Panc1 (cell line): ENCODE results near the gene CD3D.

ENCODE experiments used
- POLR2AphosphoS5 ChIP-seq: IDR thresholded peaks from 2 replicates; pipeline ENCODE4 v1.6.1; 2012; ENCODE audit warnings: mild to moderate bottlenecking, low read depth, low read length, moderate library complexity
- SIN3A ChIP-seq: IDR thresholded peaks from 2 replicates; pipeline ENCODE4 v1.6.1; 2012; ENCODE audit warnings: low read depth, mild to moderate bottlenecking, low read length, moderate library complexity, borderline replicate concordance; ENCODE audit not compliant: insufficient read depth
- TCF7L2 ChIP-seq: IDR thresholded peaks from 2 replicates; pipeline ENCODE4 v1.6.1; 2011; ENCODE audit warnings: mild to moderate bottlenecking, low read depth, low read length, inconsistent platforms
- TF ChIP-seq, protein P1 (sequence below): fragments of 450-650 bp; IDR thresholded peaks from 2 replicates; pipeline ENCODE4 v1.5.1; 2017; ENCODE audit warnings: mild to moderate bottlenecking
- TF ChIP-seq, protein P2 (sequence below), 2 experiments: IDR thresholded peaks; 2 replicates each; pipeline ENCODE4 v1.6.1; 2011 to 2012; ENCODE audit warnings: low read depth in 2 of 2, control low read depth in 1 of 2, low read length in 1 of 2, mild to moderate bottlenecking in 1 of 2, moderate library complexity in 1 of 2; ENCODE audit not compliant: insufficient read depth in 1 of 2

DNA sequence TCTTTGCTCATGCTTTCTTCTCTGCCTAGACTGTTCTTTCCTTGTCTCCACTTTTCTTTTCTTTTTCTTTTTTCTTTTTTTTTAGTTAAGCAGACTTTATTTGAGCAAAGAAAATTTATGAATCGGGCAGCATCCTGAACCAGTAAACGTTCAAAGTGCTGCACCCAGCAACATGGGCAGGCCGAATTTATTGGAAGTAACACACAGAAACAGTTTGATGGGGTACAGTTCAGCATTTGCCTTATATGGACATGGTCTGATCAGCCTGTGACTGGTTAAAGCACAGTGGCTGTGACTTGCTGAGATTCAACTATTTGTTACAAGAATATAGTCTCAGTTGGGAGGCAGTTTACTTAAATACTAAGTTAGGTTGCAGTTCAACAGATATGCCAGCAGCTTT, 22.0 kb downstream of the CD3D start:
- TF ChIP-seq, protein P1, sequence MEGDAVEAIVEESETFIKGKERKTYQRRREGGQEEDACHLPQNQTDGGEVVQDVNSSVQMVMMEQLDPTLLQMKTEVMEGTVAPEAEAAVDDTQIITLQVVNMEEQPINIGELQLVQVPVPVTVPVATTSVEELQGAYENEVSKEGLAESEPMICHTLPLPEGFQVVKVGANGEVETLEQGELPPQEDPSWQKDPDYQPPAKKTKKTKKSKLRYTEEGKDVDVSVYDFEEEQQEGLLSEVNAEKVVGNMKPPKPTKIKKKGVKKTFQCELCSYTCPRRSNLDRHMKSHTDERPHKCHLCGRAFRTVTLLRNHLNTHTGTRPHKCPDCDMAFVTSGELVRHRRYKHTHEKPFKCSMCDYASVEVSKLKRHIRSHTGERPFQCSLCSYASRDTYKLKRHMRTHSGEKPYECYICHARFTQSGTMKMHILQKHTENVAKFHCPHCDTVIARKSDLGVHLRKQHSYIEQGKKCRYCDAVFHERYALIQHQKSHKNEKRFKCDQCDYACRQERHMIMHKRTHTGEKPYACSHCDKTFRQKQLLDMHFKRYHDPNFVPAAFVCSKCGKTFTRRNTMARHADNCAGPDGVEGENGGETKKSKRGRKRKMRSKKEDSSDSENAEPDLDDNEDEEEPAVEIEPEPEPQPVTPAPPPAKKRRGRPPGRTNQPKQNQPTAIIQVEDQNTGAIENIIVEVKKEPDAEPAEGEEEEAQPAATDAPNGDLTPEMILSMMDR, result no peak
- TF ChIP-seq TCF7L2 (no peak), POLR2AphosphoS5 (no peak), SIN3A (no peak)
- TF ChIP-seq, protein P2, sequence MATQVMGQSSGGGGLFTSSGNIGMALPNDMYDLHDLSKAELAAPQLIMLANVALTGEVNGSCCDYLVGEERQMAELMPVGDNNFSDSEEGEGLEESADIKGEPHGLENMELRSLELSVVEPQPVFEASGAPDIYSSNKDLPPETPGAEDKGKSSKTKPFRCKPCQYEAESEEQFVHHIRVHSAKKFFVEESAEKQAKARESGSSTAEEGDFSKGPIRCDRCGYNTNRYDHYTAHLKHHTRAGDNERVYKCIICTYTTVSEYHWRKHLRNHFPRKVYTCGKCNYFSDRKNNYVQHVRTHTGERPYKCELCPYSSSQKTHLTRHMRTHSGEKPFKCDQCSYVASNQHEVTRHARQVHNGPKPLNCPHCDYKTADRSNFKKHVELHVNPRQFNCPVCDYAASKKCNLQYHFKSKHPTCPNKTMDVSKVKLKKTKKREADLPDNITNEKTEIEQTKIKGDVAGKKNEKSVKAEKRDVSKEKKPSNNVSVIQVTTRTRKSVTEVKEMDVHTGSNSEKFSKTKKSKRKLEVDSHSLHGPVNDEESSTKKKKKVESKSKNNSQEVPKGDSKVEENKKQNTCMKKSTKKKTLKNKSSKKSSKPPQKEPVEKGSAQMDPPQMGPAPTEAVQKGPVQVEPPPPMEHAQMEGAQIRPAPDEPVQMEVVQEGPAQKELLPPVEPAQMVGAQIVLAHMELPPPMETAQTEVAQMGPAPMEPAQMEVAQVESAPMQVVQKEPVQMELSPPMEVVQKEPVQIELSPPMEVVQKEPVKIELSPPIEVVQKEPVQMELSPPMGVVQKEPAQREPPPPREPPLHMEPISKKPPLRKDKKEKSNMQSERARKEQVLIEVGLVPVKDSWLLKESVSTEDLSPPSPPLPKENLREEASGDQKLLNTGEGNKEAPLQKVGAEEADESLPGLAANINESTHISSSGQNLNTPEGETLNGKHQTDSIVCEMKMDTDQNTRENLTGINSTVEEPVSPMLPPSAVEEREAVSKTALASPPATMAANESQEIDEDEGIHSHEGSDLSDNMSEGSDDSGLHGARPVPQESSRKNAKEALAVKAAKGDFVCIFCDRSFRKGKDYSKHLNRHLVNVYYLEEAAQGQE (IDR thresholded peaks at IDR 0.05; ENCODE audit: insufficient read depth in 1 of 2, low read depth in 2 of 2, low read length in 1 of 2), result no peak
